Cardiac muscle cell (in vitro differentiated cells and primary cell): ENCODE measurements around the gene SFI1. TPM values are rescaled to one million over a fixed set of nuclear protein-coding genes. Genes with fewer than 3 reads are reported as not detected.
A peak's percentile ranks its signal among the peaks of the same experiment; 100 is the strongest.

Experiments
- DNase-seq, 2 donors: peaks; one replicate each; pipeline versions ENCODE4 v3.0.0 to v3.0.0-alpha.2; 2010 to 2017; ENCODE audit warnings: low read depth in 1 of 2, low spot score in 1 of 2
- H3K27ac ChIP-seq: fragments of 200-600 bp; sonication (generic); 2 replicates; pipeline ENCODE4 v1.5.1; 2016
- H3K27me3 ChIP-seq: fragments of 200-600 bp; sonication (generic); 2 replicates; pipeline ENCODE4 v1.6.0; 2016; ENCODE audit warnings: control low read depth
- H3K36me3 ChIP-seq: fragments of 200-600 bp; sonication (generic); 2 replicates; pipeline ENCODE4 v1.5.1; 2016; ENCODE audit warnings: control low read depth
- H3K4me1 ChIP-seq: fragments of 200-600 bp; sonication (generic); 2 replicates; pipeline ENCODE4 v1.8.1; 2017; ENCODE audit warnings: low read depth, mild to moderate bottlenecking, mixed run types
- H3K4me3 ChIP-seq: fragments of 200-600 bp; sonication (generic); 2 replicates; pipeline ENCODE4 v1.5.1; 2016; ENCODE audit warnings: mild to moderate bottlenecking
- H3K9me3 ChIP-seq: fragments of 200-600 bp; sonication (generic); 2 replicates; pipeline ENCODE4 v1.5.1; 2017; ENCODE audit warnings: low read depth, mild to moderate bottlenecking, control low read depth
- polyA plus RNA-seq: library from polyadenylated mRNA; unstranded; fragments of >200 nt; fragmentation: Nextera tagmentation; extraction: Ambion mirVana; gene quantifications from 2 replicates; pipeline ENCODE4 v1.2.1, GENCODE V29; 2016
- total RNA-seq: library from RNA; depleted of rRNA; stranded (reverse); fragments of >200 nt; gene quantifications from 2 replicates; pipeline ENCODE4 v1.2.3, GENCODE V29; 2016
- TF ChIP-seq, protein P1 (sequence below): IDR thresholded peaks from 2 replicates; pipeline ENCODE4 v1.5.1; 2012; ENCODE audit warnings: low read depth, mild to moderate bottlenecking, low read length

Gene SFI1
- total and polyA plus RNA-seq, 2 experiments from 2014 or later: 13.6 to 23.8 TPM

DNA sequence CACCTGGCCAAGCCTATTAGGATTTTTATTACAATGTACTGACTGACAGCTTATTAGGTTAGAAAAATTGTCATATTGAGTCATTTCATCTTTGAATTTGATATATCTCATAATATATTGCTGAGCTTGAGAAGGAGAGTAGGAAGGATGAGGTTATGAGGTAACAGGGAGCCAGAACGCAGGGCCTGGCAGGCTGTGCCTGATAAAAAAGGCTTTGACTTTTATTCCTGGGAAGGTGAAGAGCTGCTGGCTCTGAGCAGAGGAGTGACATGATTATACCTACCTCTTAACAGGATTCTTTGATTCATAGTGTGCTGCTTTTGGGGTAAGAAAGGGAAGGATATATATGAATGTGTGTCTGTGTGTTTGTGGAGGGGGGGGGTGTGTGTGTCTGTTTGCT, 70.9 kb downstream of the SFI1 start:
- H3K27ac ChIP-seq: no peak overlapping the region
- TF ChIP-seq, protein P1, sequence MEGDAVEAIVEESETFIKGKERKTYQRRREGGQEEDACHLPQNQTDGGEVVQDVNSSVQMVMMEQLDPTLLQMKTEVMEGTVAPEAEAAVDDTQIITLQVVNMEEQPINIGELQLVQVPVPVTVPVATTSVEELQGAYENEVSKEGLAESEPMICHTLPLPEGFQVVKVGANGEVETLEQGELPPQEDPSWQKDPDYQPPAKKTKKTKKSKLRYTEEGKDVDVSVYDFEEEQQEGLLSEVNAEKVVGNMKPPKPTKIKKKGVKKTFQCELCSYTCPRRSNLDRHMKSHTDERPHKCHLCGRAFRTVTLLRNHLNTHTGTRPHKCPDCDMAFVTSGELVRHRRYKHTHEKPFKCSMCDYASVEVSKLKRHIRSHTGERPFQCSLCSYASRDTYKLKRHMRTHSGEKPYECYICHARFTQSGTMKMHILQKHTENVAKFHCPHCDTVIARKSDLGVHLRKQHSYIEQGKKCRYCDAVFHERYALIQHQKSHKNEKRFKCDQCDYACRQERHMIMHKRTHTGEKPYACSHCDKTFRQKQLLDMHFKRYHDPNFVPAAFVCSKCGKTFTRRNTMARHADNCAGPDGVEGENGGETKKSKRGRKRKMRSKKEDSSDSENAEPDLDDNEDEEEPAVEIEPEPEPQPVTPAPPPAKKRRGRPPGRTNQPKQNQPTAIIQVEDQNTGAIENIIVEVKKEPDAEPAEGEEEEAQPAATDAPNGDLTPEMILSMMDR: no peak
- no peaks in the 10 kb centered on the region for H3K9me3 ChIP-seq
- H3K4me3 ChIP-seq: no peak overlapping the region
- DNase-seq: no peak
- H3K36me3 ChIP-seq: no peaks in the 10 kb centered on the region
- H3K27me3 ChIP-seq: no peaks in the 10 kb centered on the region
- peaks cover 1% of the 10 kb centered on the region for H3K4me1 ChIP-seq

DNA sequence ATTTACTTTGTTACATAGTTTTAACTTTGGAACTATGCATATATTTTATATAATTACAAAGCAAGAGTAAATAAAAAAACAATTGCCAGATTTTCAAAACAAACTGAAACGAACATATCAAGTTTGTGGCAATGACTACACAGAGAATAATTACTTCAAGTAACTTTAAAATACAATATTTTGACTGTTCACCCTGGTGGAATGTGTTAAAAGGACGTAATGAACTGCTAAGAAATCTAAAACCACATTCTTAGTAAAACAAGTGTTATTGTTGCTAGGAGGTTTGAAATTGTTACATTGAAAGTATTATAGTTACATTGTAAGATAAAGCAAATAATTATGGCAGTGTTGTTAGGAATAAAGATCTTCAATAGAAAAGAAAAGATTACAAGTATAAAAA, 71.4 kb downstream of the SFI1 start:
- Histone ChIP-seq H3K36me3 (no peaks in the 10 kb centered on the region), H3K9me3 (no peaks in the 10 kb centered on the region), H3K4me1 (peaks cover 6% of the 10 kb centered on the region), H3K27ac (no peak overlapping the region), H3K27me3 (no peaks in the 10 kb centered on the region), H3K4me3 (no peak overlapping the region)
- TF ChIP-seq, protein P1: no peak
- DNase-seq: no peak

DNA sequence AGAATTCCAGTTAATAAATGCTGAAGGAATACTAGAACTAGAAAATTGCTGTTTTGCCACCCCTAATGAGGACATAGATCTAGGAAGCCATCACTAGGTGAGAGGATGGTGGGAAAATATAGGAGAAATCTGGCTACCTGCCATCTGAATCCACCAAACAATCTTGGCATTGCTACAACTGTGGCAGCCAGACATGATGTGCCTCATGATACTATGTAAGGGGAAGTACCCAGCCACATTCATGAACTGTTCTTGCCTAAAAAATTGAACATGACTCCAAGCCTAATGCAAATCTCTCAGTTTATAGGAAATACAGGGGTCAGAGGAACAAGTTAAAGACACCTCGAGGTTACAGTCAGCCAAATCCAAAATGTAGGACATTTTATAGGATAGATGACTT, 72.8 kb downstream of the SFI1 start:
- TF ChIP-seq, protein P1: no peak
- Histone ChIP-seq H3K4me3 (no peak overlapping the region), H3K36me3 (no peaks in the 10 kb centered on the region), H3K4me1 (peaks cover 15% of the 10 kb centered on the region), H3K9me3 (no peaks in the 10 kb centered on the region), H3K27me3 (no peaks in the 10 kb centered on the region), H3K27ac (no peak overlapping the region)
- DNase-seq: no peak

DNA sequence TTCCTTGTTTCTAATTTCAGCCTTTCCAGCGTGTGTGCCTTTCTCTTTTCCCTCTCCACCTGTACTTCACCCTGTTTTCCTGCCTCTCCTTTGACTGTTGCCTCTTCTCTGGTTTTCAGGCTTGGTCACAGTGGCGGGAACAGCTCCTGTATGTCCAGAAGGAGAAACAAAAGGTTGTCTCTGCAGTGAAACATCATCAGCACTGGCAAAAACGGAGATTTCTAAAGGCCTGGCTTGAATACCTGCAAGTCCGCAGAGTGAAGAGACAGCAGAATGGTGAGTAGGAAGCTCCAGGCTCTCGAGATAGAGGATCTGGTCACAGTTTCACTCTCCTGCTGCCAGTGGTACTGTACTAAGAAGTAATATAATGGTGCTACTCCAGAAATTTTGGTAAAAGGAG, 76.6 kb downstream of the SFI1 start:
- TF ChIP-seq, protein P1: no peak
- H3K36me3 ChIP-seq: peaks cover 3% of the 10 kb centered on the region
- peaks cover 15% of the 10 kb centered on the region for H3K4me1 ChIP-seq
- DNase-seq: no peak
- H3K27me3 ChIP-seq: no peaks in the 10 kb centered on the region
- H3K4me3 ChIP-seq: no peak overlapping the region
- peak overlapping the region; percentile 60 for H3K27ac ChIP-seq
- no peaks in the 10 kb centered on the region for H3K9me3 ChIP-seq

DNA sequence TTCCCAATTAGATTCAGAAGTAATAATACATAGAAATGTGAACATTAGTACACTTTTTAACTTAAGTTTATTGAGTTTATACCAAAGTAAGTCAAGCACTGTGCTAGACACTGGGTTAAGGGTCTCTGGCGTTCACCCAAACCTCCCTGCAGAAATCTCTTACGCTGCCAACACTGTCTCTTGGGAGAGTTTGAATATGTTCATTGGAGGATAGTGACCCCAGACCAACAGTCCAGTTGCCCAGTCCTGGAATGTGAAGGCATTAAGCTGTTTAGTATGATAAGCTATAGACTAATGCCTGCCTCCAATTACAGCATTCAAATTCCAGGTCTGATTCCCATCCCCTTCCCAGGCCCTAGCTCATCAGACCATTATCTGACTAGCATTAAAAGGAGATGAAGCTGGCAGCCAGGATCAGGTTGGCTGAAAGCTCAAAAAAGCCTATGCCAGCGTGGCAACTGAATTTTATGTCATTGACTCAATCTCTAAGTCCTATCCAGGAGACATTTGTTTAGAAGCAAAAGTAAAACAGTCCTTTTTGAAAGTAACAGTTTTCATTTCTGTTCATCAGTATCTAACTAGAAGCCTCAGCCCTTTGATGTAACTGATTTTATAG, 77.8 kb downstream of the SFI1 start:
- no peak overlapping the region for H3K4me3 ChIP-seq
- H3K4me1 ChIP-seq: peaks cover 15% of the 10 kb centered on the region
- H3K27ac ChIP-seq: no peak overlapping the region
- H3K36me3 ChIP-seq: peaks cover 3% of the 10 kb centered on the region
- DNase-seq: peak in 1 of 2 donors; percentile 79
- H3K27me3 ChIP-seq: no peaks in the 10 kb centered on the region
- no peaks in the 10 kb centered on the region for H3K9me3 ChIP-seq
- TF ChIP-seq, protein P1: no peak

DNA sequence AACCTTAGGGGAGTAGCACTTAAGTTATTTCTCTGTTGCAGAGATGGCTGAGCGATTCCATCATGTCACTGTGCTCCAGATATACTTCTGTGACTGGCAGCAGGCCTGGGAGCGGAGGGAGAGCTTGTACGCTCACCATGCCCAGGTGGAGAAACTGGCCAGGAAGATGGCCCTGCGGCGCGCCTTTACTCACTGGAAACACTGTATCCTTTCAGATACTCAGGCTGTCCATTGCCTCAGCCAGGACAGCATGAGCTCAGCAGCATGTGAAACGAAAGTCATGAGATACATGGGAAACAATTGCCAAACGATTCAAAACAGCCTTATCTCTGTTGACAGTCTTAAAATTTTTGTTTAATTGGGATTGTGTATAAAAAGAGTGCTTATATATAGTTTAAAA, 78.9 kb downstream of the SFI1 start:
- no peak for DNase-seq

More for the DNA sequence above, 78.9 kb downstream of the SFI1 start:
- Histone ChIP-seq H3K27me3 (no peaks in the 10 kb centered on the region), H3K4me1 (peaks cover 15% of the 10 kb centered on the region), H3K4me3 (no peak overlapping the region), H3K9me3 (no peaks in the 10 kb centered on the region), H3K36me3 (peaks cover 3% of the 10 kb centered on the region), H3K27ac (no peak overlapping the region)
- TF ChIP-seq, protein P1: no peak
